ENCODE results near the gene P4HA1. TPM values are rescaled to one million over a fixed set of nuclear protein-coding genes. Genes with fewer than 3 reads are reported as not detected.

P4HA1 gene
- total and polyA plus RNA-seq, 2 donors (not counting 3 experiments of a cell fraction or from before 2014, with no cell fraction given), result 14.3 to 29.1 TPM

- no peak for TF ChIP-seq MYC (IDR thresholded peaks at IDR 0.05; ENCODE audit: low read depth, low read length)
- TF ChIP-seq POLR2AphosphoS5 (IDR thresholded peaks at IDR 0.05; ENCODE audit: insufficient read depth, low read depth, low read length), result no peak
- TF ChIP-seq CTCF (IDR thresholded peaks at IDR 0.05; ENCODE audit: extremely low read depth in 1 of 2, insufficient read depth in 1 of 2, low read depth in 1 of 2, low read length in 2 of 2), result no peak
- no peak for TF ChIP-seq EZH2 (IDR thresholded peaks at IDR 0.05; ENCODE audit: borderline replicate concordance, low read depth, low read length, severe bottlenecking)
- TF ChIP-seq GATA2 (IDR thresholded peaks at IDR 0.05; ENCODE audit: insufficient read depth, insufficient read length, low read depth, low read length), result no peak
- TF ChIP-seq FOS (IDR thresholded peaks at IDR 0.05; ENCODE audit: borderline replicate concordance, insufficient read depth, low read length), result no peak
- TF ChIP-seq JUN (IDR thresholded peaks at IDR 0.05; ENCODE audit: borderline replicate concordance, insufficient read depth, insufficient read length, low read depth), result no peak
- TF ChIP-seq MAX (IDR thresholded peaks at IDR 0.05; ENCODE audit: insufficient read depth, insufficient read length), result no peak
- TF ChIP-seq POLR2A (IDR thresholded peaks at IDR 0.05; ENCODE audit: low read depth, low read length), result no peak
- Histone ChIP-seq H3K9ac (replicated peaks; ENCODE audit: extremely low read depth, insufficient read depth, low read length) (no peak overlapping the region), H3K4me1 (ENCODE audit: control insufficient read depth, extremely low read depth, insufficient read depth, low read length) (no peaks in the 10 kb centered on the region), H3K36me3 (ENCODE audit: control insufficient read depth in 2 of 2, extremely low read depth in 1 of 2, insufficient read depth in 2 of 2, low read length in 2 of 2) (peaks cover 17 to 33% of the 10 kb centered on the region in 2 experiments), H3K79me2 (ENCODE audit: control insufficient read depth, insufficient read depth, low read length) (no peaks in the 10 kb centered on the region), H3K9me1 (replicated peaks; ENCODE audit: control insufficient read depth, extremely low read depth, insufficient read depth, low read length) (no peaks in the 10 kb centered on the region), H3K4me3 (replicated peaks in 1 of 3; ENCODE audit: insufficient read depth in 1 of 3, low read depth in 1 of 3, low read length in 3 of 3) (no peak overlapping the region), H3K4me2 (ENCODE audit: insufficient read depth, low read length) (no peak overlapping the region), H4K20me1 (replicated peaks; ENCODE audit: control insufficient read depth, extremely low read depth, insufficient read depth, low read length) (no peaks in the 10 kb centered on the region), H3K9me3 (replicated peaks; ENCODE audit: control insufficient read depth, insufficient read depth, low read length) (no peaks in the 10 kb centered on the region), H2AFZ (ENCODE audit: low read depth, low read length) (no peak overlapping the region), H3K27ac (ENCODE audit: insufficient read depth, low read depth, low read length) (no peak overlapping the region), H3K27me3 (ENCODE audit: control insufficient read depth in 2 of 2, insufficient read depth in 2 of 2, low read length in 2 of 2) (no peaks in the 10 kb centered on the region)
- intact Hi-C loops (cut with micrococcal nuclease) (loop anchor here (5.0 kb wide), 1 partner anchor 37 kb away; the partner anchor contains the start of gene P4HA1), dilution Hi-C loops (cut with MboI; ENCODE audit: extremely low pct_ligation_motif_present, low sequenced_read_pairs) (no loop called here)
- ChIA-PET POLR2A (interaction anchor here (0.6 kb wide), 1 partner anchor 65 kb away, joined by 3 read pairs; no protein-coding TSS in a partner anchor), CTCF (interaction anchor here (1.2 to 3.4 kb wide), 3 partner anchors 10 to 38 kb away, joined by 3 to 13 read pairs (median 6); partner anchors contain the start of gene P4HA1)
- DNase-seq (ENCODE audit: low read depth, low spot score), result no peak
- BruUV-seq (replicated peaks), result no TSS peak
- FAIRE-seq, result no peak
These were observed 38.1 kb upstream of the P4HA1 start for GRCh38 chr10:73134727-73135126.

All from endothelial cell of umbilical vein (primary cell).